ENCODE data around the gene INMT.

- no peak for TF ChIP-seq CTCF (IDR thresholded peaks at IDR 0.05)
- no peak for TF ChIP-seq NRF1 (IDR thresholded peaks at IDR 0.05; ENCODE audit: low read depth, low read length)
- TF ChIP-seq RCOR1 (IDR thresholded peaks at IDR 0.05; ENCODE audit: low read length), result no peak
- peak; percentile 97 for TF ChIP-seq TCF12 (IDR thresholded peaks at IDR 0.05)
- TF ChIP-seq SIN3A (IDR thresholded peaks at IDR 0.05; ENCODE audit: borderline replicate concordance, low read depth, low read length), result 0 out of 2 replicates have a peak, but pooled peaks have one; percentile 26
- TF ChIP-seq POLR2AphosphoS5 (IDR thresholded peaks at IDR 0.05; ENCODE audit: low read depth, low read length), result peak; percentile 47; the same call in 1 of the 2 replicates
- no peak for TF ChIP-seq RAD21 (IDR thresholded peaks at IDR 0.05; ENCODE audit: low read length)
- peak; percentile 85; the same call in 1 of the 2 replicates for TF ChIP-seq YY1 (IDR thresholded peaks at IDR 0.05; ENCODE audit: low read depth)
- TF ChIP-seq SMC3 (IDR thresholded peaks at IDR 0.05; ENCODE audit: low read depth, low read length), result no peak
- TF ChIP-seq REST (IDR thresholded peaks at IDR 0.05; ENCODE audit: low read depth, low read length), result peak; percentile 32; the same call in 1 of the 2 replicates
- peak; percentile 81 for TF ChIP-seq JUND (IDR thresholded peaks at IDR 0.05)
- TF ChIP-seq EP300 (IDR thresholded peaks at IDR 0.05; ENCODE audit: borderline replicate concordance in 1 of 2, low read depth in 1 of 2, low read length in 1 of 2), result peak; percentile 3 to 94; a peak in 2 of 4 replicates
- no peak; the same call in 1 of the 2 replicates for TF ChIP-seq GABPA (IDR thresholded peaks at IDR 0.05; ENCODE audit: low read depth)
Measured at GRCh38 chr7:30804078-30804661, 52.2 kb downstream of the INMT start.

Measured in SK-N-SH (cell line).